ENCODE data around the gene PPFIA1.
A peak's percentile ranks its signal among the peaks of the same experiment; 100 is the strongest.

PPFIA1 gene

GRCh38 chr11:70353900-70354568, 83.5 kb downstream of the PPFIA1 start:
- DNase-seq (ENCODE audit: low read depth in 1 of 2, low spot score in 1 of 2), result no peak

GRCh38 chr11:70354629-70355028, 84.1 kb downstream of the PPFIA1 start:
- no peak for DNase-seq (ENCODE audit: low read depth in 1 of 2, low spot score in 1 of 2)

GRCh38 chr11:70358753-70359152, 88.3 kb downstream of the PPFIA1 start:
- DNase-seq (ENCODE audit: low read depth in 1 of 2, low spot score in 1 of 2), result no peak

- no peak for DNase-seq (ENCODE audit: low read depth in 1 of 2, low spot score in 1 of 2)
Observed at GRCh38 chr11:70359451-70360205, 89.1 kb downstream of the PPFIA1 start.

GRCh38 chr11:70360211-70360610, 89.7 kb downstream of the PPFIA1 start:
- DNase-seq (ENCODE audit: low read depth in 1 of 2, low spot score in 1 of 2), result no peak

- DNase-seq (ENCODE audit: low read depth in 1 of 2, low spot score in 1 of 2), result no peak
Observed at GRCh38 chr11:70364178-70364577, 93.7 kb downstream of the PPFIA1 start.

- peak; percentile 19 to 29 for DNase-seq (ENCODE audit: low read depth in 1 of 2, low spot score in 1 of 2)
Observed at GRCh38 chr11:70364745-70365543, 94.5 kb downstream of the PPFIA1 start.

GRCh38 chr11:70365544-70365927, 95.0 kb downstream of the PPFIA1 start:
- DNase-seq (ENCODE audit: low read depth in 1 of 2, low spot score in 1 of 2), result no peak

GRCh38 chr11:70367071-70367470, 96.6 kb downstream of the PPFIA1 start:
- no peak for DNase-seq (ENCODE audit: low read depth in 1 of 2, low spot score in 1 of 2)

- no peak for DNase-seq (ENCODE audit: low read depth in 1 of 2, low spot score in 1 of 2)
Observed at GRCh38 chr11:70368961-70369360, 98.5 kb downstream of the PPFIA1 start.

- no peak for DNase-seq (ENCODE audit: low read depth in 1 of 2, low spot score in 1 of 2)
Observed at GRCh38 chr11:70371241-70371640, 100.8 kb downstream of the PPFIA1 start.

GRCh38 chr11:70372076-70372475, 101.6 kb downstream of the PPFIA1 start:
- no peak for DNase-seq (ENCODE audit: low read depth in 1 of 2, low spot score in 1 of 2)

GRCh38 chr11:70376621-70377020, 106.1 kb downstream of the PPFIA1 start:
- no peak for DNase-seq (ENCODE audit: low read depth in 1 of 2, low spot score in 1 of 2)

GRCh38 chr11:70377645-70378044, 107.2 kb downstream of the PPFIA1 start:
- DNase-seq (ENCODE audit: low read depth in 1 of 2, low spot score in 1 of 2), result no peak

- DNase-seq (ENCODE audit: low read depth in 1 of 2, low spot score in 1 of 2), result no peak
Observed at GRCh38 chr11:70378506-70379134, 108.1 kb downstream of the PPFIA1 start.

GRCh38 chr11:70381350-70381749, 110.9 kb downstream of the PPFIA1 start:
- DNase-seq (ENCODE audit: low read depth in 1 of 2, low spot score in 1 of 2), result no peak

GRCh38 chr11:70381872-70382861, 111.7 kb downstream of the PPFIA1 start:
- DNase-seq (ENCODE audit: low read depth in 1 of 2, low spot score in 1 of 2), result no peak

GRCh38 chr11:70383664-70384565, 113.4 kb downstream of the PPFIA1 start:
- no peak for DNase-seq (ENCODE audit: low read depth in 1 of 2, low spot score in 1 of 2)

GRCh38 chr11:70384566-70385152, 114.2 kb downstream of the PPFIA1 start:
- DNase-seq (ENCODE audit: low read depth in 1 of 2, low spot score in 1 of 2), result no peak

Measured in stimulated activated CD4-positive, alpha-beta T cell treated with anti-CD3 and anti-CD28 coated beads, Interleukin-15, amount 100 ng/mL, for 1 hour (primary cell).